WTC11 (cell line): ENCODE measurements around the gene ITGA3. TPM values are rescaled to one million over a fixed set of nuclear protein-coding genes. Genes with fewer than 3 reads are reported as not detected.
A peak's percentile ranks its signal among the peaks of the same experiment; 100 is the strongest.

Source experiments
- CREM ChIP-seq: sonication (generic); formaldehyde crosslinking; IDR thresholded peaks from 2 replicates; pipeline ENCODE4 v1.8.1; 2022; ENCODE audit warnings: mild to moderate bottlenecking, missing genetic modification reagents, moderate library complexity
- ESRRA ChIP-seq: sonication (generic); formaldehyde crosslinking; IDR thresholded peaks from 2 replicates; pipeline ENCODE4 v1.8.1; 2022; ENCODE audit warnings: mild to moderate bottlenecking, missing genetic modification reagents, borderline replicate concordance
- FOXK1 ChIP-seq: sonication (generic); formaldehyde crosslinking; IDR thresholded peaks from 2 replicates; pipeline ENCODE4 v1.8.0; 2022; ENCODE audit warnings: mild to moderate bottlenecking, moderate library complexity, missing genetic modification reagents
- FOXP1 ChIP-seq: sonication (generic); formaldehyde crosslinking; IDR thresholded peaks from 2 replicates; pipeline ENCODE4 v1.8.0; 2022; ENCODE audit warnings: missing genetic modification reagents, mild to moderate bottlenecking, moderate library complexity, borderline replicate concordance
- KAT7 ChIP-seq: sonication (generic); formaldehyde crosslinking; IDR thresholded peaks from 2 replicates; pipeline ENCODE4 v1.8.1; 2023; ENCODE audit warnings: missing genetic modification reagents, mild to moderate bottlenecking, borderline replicate concordance
- MXD4 ChIP-seq: fragments of 250-450 bp; sonication (Bioruptor Pico); IDR thresholded peaks from 2 replicates; pipeline ENCODE4 v1.8.0; 2021; ENCODE audit warnings: mild to moderate bottlenecking, moderate library complexity, borderline replicate concordance
- MYBL2 ChIP-seq: sonication (generic); formaldehyde crosslinking; IDR thresholded peaks from 2 replicates; pipeline ENCODE4 v1.8.1; 2023; ENCODE audit warnings: mild to moderate bottlenecking, moderate library complexity, missing genetic modification reagents
- NR3C1 ChIP-seq: sonication (generic); formaldehyde crosslinking; conservative IDR thresholded peaks from 2 replicates; pipeline ENCODE4 v1.8.1; 2023; ENCODE audit warnings: low read depth, mild to moderate bottlenecking, missing genetic modification reagents
- OVOL2 ChIP-seq: fragments of 250-450 bp; sonication (Bioruptor Pico); IDR thresholded peaks from 2 replicates; pipeline ENCODE4 v1.9.0; 2021; ENCODE audit warnings: mild to moderate bottlenecking, borderline replicate concordance
- PRRX2 ChIP-seq: fragments of 250-450 bp; sonication (Bioruptor Pico); IDR thresholded peaks from 2 replicates; pipeline ENCODE4 v1.8.0; 2021; ENCODE audit warnings: mild to moderate bottlenecking
- RELA ChIP-seq: sonication (generic); formaldehyde crosslinking; IDR thresholded peaks from 2 replicates; pipeline ENCODE4 v1.8.1; 2022; ENCODE audit warnings: missing genetic modification reagents, mild to moderate bottlenecking, borderline replicate concordance
- ZNF232 ChIP-seq: sonication (generic); formaldehyde crosslinking; IDR thresholded peaks from 2 replicates; pipeline ENCODE4 v1.8.0; 2022; ENCODE audit warnings: mild to moderate bottlenecking, missing genetic modification reagents
- ZNF263 ChIP-seq: sonication (generic); formaldehyde crosslinking; IDR thresholded peaks from 2 replicates; pipeline ENCODE4 v1.8.1; 2022; ENCODE audit warnings: low read depth, mild to moderate bottlenecking, moderate library complexity, missing genetic modification reagents
- ZNF423 ChIP-seq: fragments of 250-450 bp; sonication (Bioruptor Pico); IDR thresholded peaks from 2 replicates; pipeline ENCODE4 v2.1.2; 2022; ENCODE audit warnings: mild to moderate bottlenecking, moderate library complexity
- total RNA-seq: library from RNA; stranded (reverse); gene quantifications from 3 replicates; pipeline ENCODE4 v1.2.3, GENCODE V29; 2021
- TF ChIP-seq, protein P1 (sequence below): sonication (generic); formaldehyde crosslinking; IDR thresholded peaks from 2 replicates; pipeline ENCODE4 v1.8.0; 2023; ENCODE audit warnings: missing genetic modification reagents, mild to moderate bottlenecking, borderline replicate concordance
- TF ChIP-seq, protein P2 (sequence below): sonication (generic); formaldehyde crosslinking; conservative IDR thresholded peaks from 2 replicates; pipeline ENCODE4 v1.8.1; 2022; ENCODE audit warnings: mild to moderate bottlenecking, missing genetic modification reagents
- TF ChIP-seq, protein P3 (sequence below): fragments of 250-450 bp; sonication (Bioruptor Pico); IDR thresholded peaks from 2 replicates; pipeline ENCODE4 v2.1.2; 2022; ENCODE audit warnings: mild to moderate bottlenecking, moderate library complexity
- TF ChIP-seq, protein P4 (sequence below): sonication (generic); formaldehyde crosslinking; IDR thresholded peaks from 2 replicates; pipeline ENCODE4 v1.8.1; 2022; ENCODE audit warnings: low read depth, mild to moderate bottlenecking, moderate library complexity, missing genetic modification reagents, borderline replicate concordance
- TF ChIP-seq, protein P5 (sequence below): fragments of 200-600 bp; IDR thresholded peaks from 2 replicates; pipeline ENCODE4 v1.8.0; 2022; ENCODE audit warnings: antibody characterized with exemption
- TF ChIP-seq, protein P6 (sequence below): sonication (generic); formaldehyde crosslinking; IDR thresholded peaks from 2 replicates; pipeline ENCODE4 v1.8.1; 2022; ENCODE audit warnings: low read depth, missing genetic modification reagents, borderline replicate concordance
- TF ChIP-seq, protein P7 (sequence below): sonication (generic); formaldehyde crosslinking; IDR thresholded peaks from 2 replicates; pipeline ENCODE4 v1.8.0; 2022; ENCODE audit warnings: mild to moderate bottlenecking, missing genetic modification reagents
- TF ChIP-seq, protein P8 (sequence below): sonication (generic); formaldehyde crosslinking; IDR thresholded peaks from 2 replicates; pipeline ENCODE4 v1.8.0; 2022; ENCODE audit warnings: mild to moderate bottlenecking, missing genetic modification reagents

Gene ITGA3
- total RNA-seq, 1 experiment from 2014 or later = 35.3 TPM

DNA sequence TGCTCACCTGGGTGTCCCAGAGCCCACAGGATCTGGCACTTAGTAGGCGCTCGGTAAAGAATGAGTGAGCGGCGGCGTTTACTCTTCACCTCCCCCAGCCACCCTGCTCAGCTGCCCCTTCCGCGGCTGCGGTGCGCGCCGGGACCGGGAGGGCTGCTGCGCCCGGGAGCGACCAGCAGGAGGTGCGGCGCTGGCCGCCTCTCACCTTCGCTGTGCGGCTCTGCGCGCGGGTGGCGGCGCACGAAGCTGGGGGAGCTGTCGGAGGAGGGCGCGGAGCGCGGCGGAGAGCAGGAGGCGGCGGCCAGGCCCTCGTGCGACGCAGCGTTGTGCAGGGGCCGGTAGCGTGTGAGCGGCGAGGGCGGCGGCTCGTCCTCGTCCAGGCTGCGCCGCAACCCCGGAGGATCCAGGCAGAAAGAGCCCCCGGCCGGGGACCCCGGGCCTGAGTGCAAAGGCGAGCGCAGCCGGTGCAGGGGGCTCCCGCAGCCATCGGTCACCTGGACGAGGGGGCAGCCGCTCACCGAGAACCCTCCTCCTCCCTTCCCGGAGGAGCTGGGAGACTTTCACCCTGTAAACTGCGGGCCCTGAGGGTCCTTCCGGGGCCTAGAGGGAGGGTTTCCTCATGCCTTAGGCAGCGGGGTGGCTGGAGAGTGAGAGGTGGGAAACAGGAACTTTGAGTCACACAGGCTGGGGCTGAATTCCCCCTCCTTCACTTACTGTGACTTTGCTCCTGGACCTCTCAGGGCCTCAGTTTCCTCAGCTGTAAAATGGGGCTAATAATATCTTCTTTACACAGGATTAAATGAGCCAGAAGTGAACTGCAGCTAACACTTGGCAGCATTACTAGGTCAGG lies 61.5 kb downstream of the ITGA3 start (continued):
- TF ChIP-seq, protein P1, sequence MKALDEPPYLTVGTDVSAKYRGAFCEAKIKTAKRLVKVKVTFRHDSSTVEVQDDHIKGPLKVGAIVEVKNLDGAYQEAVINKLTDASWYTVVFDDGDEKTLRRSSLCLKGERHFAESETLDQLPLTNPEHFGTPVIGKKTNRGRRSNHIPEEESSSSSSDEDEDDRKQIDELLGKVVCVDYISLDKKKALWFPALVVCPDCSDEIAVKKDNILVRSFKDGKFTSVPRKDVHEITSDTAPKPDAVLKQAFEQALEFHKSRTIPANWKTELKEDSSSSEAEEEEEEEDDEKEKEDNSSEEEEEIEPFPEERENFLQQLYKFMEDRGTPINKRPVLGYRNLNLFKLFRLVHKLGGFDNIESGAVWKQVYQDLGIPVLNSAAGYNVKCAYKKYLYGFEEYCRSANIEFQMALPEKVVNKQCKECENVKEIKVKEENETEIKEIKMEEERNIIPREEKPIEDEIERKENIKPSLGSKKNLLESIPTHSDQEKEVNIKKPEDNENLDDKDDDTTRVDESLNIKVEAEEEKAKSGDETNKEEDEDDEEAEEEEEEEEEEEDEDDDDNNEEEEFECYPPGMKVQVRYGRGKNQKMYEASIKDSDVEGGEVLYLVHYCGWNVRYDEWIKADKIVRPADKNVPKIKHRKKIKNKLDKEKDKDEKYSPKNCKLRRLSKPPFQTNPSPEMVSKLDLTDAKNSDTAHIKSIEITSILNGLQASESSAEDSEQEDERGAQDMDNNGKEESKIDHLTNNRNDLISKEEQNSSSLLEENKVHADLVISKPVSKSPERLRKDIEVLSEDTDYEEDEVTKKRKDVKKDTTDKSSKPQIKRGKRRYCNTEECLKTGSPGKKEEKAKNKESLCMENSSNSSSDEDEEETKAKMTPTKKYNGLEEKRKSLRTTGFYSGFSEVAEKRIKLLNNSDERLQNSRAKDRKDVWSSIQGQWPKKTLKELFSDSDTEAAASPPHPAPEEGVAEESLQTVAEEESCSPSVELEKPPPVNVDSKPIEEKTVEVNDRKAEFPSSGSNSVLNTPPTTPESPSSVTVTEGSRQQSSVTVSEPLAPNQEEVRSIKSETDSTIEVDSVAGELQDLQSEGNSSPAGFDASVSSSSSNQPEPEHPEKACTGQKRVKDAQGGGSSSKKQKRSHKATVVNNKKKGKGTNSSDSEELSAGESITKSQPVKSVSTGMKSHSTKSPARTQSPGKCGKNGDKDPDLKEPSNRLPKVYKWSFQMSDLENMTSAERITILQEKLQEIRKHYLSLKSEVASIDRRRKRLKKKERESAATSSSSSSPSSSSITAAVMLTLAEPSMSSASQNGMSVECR (CRISPR knock-in tag) = peak; percentile 84; the same call in 1 of the 2 replicates
- TF ChIP-seq ZNF263 (CRISPR knock-in tag) (peak; percentile 61), RELA (CRISPR knock-in tag) (peak; percentile 84; the same call in 1 of the 2 replicates), NR3C1 (CRISPR knock-in tag) (no peak; the same call in 1 of the 2 replicates), MXD4 (CRISPR knock-in tag) (no peak), ZNF232 (peak; percentile 65; the same call in 1 of the 2 replicates), FOXP1 (CRISPR knock-in tag) (peak; percentile 96), OVOL2 (CRISPR knock-in tag) (no peak), CREM (no peak), FOXK1 (CRISPR knock-in tag) (peak; percentile 87), KAT7 (CRISPR knock-in tag) (peak; percentile 82; the same call in 1 of the 2 replicates), MYBL2 (CRISPR knock-in tag) (peak; percentile 76; the same call in 1 of the 2 replicates), ZNF423 (CRISPR knock-in tag) (peak; percentile 56; the same call in 1 of the 2 replicates), ESRRA (CRISPR knock-in tag) (peak; percentile 80; the same call in 1 of the 2 replicates), PRRX2 (CRISPR knock-in tag) (no peak)
- TF ChIP-seq, protein P2, sequence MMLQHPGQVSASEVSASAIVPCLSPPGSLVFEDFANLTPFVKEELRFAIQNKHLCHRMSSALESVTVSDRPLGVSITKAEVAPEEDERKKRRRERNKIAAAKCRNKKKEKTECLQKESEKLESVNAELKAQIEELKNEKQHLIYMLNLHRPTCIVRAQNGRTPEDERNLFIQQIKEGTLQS (CRISPR knock-in tag) = no peak
- TF ChIP-seq, protein P3, sequence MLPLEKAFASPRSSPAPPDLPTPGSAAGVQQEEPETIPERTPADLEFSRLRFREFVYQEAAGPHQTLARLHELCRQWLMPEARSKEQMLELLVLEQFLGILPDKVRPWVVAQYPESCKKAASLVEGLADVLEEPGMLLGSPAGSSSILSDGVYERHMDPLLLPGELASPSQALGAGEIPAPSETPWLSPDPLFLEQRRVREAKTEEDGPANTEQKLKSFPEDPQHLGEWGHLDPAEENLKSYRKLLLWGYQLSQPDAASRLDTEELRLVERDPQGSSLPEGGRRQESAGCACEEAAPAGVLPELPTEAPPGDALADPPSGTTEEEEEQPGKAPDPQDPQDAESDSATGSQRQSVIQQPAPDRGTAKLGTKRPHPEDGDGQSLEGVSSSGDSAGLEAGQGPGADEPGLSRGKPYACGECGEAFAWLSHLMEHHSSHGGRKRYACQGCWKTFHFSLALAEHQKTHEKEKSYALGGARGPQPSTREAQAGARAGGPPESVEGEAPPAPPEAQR = no peak
- TF ChIP-seq, protein P4, sequence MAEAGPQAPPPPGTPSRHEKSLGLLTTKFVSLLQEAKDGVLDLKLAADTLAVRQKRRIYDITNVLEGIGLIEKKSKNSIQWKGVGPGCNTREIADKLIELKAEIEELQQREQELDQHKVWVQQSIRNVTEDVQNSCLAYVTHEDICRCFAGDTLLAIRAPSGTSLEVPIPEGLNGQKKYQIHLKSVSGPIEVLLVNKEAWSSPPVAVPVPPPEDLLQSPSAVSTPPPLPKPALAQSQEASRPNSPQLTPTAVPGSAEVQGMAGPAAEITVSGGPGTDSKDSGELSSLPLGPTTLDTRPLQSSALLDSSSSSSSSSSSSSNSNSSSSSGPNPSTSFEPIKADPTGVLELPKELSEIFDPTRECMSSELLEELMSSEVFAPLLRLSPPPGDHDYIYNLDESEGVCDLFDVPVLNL (CRISPR knock-in tag) = peak; percentile 68; the same call in 1 of the 2 replicates
- TF ChIP-seq, protein P5, sequence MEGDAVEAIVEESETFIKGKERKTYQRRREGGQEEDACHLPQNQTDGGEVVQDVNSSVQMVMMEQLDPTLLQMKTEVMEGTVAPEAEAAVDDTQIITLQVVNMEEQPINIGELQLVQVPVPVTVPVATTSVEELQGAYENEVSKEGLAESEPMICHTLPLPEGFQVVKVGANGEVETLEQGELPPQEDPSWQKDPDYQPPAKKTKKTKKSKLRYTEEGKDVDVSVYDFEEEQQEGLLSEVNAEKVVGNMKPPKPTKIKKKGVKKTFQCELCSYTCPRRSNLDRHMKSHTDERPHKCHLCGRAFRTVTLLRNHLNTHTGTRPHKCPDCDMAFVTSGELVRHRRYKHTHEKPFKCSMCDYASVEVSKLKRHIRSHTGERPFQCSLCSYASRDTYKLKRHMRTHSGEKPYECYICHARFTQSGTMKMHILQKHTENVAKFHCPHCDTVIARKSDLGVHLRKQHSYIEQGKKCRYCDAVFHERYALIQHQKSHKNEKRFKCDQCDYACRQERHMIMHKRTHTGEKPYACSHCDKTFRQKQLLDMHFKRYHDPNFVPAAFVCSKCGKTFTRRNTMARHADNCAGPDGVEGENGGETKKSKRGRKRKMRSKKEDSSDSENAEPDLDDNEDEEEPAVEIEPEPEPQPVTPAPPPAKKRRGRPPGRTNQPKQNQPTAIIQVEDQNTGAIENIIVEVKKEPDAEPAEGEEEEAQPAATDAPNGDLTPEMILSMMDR = no peak
- TF ChIP-seq, protein P6, sequence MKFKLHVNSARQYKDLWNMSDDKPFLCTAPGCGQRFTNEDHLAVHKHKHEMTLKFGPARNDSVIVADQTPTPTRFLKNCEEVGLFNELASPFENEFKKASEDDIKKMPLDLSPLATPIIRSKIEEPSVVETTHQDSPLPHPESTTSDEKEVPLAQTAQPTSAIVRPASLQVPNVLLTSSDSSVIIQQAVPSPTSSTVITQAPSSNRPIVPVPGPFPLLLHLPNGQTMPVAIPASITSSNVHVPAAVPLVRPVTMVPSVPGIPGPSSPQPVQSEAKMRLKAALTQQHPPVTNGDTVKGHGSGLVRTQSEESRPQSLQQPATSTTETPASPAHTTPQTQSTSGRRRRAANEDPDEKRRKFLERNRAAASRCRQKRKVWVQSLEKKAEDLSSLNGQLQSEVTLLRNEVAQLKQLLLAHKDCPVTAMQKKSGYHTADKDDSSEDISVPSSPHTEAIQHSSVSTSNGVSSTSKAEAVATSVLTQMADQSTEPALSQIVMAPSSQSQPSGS (CRISPR knock-in tag) = no peak
- TF ChIP-seq, protein P7, sequence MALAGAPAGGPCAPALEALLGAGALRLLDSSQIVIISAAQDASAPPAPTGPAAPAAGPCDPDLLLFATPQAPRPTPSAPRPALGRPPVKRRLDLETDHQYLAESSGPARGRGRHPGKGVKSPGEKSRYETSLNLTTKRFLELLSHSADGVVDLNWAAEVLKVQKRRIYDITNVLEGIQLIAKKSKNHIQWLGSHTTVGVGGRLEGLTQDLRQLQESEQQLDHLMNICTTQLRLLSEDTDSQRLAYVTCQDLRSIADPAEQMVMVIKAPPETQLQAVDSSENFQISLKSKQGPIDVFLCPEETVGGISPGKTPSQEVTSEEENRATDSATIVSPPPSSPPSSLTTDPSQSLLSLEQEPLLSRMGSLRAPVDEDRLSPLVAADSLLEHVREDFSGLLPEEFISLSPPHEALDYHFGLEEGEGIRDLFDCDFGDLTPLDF = no peak
- TF ChIP-seq, protein P8, sequence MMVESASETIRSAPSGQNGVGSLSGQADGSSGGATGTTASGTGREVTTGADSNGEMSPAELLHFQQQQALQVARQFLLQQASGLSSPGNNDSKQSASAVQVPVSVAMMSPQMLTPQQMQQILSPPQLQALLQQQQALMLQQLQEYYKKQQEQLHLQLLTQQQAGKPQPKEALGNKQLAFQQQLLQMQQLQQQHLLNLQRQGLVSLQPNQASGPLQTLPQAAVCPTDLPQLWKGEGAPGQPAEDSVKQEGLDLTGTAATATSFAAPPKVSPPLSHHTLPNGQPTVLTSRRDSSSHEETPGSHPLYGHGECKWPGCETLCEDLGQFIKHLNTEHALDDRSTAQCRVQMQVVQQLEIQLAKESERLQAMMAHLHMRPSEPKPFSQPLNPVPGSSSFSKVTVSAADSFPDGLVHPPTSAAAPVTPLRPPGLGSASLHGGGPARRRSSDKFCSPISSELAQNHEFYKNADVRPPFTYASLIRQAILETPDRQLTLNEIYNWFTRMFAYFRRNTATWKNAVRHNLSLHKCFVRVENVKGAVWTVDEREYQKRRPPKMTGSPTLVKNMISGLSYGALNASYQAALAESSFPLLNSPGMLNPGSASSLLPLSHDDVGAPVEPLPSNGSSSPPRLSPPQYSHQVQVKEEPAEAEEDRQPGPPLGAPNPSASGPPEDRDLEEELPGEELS (CRISPR knock-in tag) = peak; percentile 84
